ENCODE measurements around the gene SPRN. TPM values are rescaled to one million over a fixed set of nuclear protein-coding genes. Genes with fewer than 3 reads are reported as not detected.

SPRN gene
- total and polyA plus RNA-seq, 2 donors (not counting 1 experiment from before 2014, with no cell fraction given) = 0.33 to 1.2 TPM

GRCh38 chr10:133457100-133457841 lies 32.8 kb upstream of the SPRN start:
- Histone ChIP-seq H3K27ac (ENCODE audit: insufficient read depth, low read length) (no peak overlapping the region), H2AFZ (ENCODE audit: low read length) (no peak overlapping the region)
- no peak for DNase-seq (ENCODE audit: low read depth in 2 of 2)

GRCh38 chr10:133456041-133456951 lies 31.9 kb upstream of the SPRN start:
- H4K20me1 ChIP-seq (ENCODE audit: control insufficient read depth, extremely low read depth, insufficient read depth, low read length) = no peaks in the 10 kb centered on the region
- H3K9ac ChIP-seq (ENCODE audit: insufficient read depth, low read length) = no peak overlapping the region
- H3K27ac ChIP-seq (ENCODE audit: insufficient read depth, low read length) = no peak overlapping the region
- no peak for TF ChIP-seq CTCF (conservative IDR thresholded peaks at IDR 0.05 in 1 of 2, IDR thresholded peaks at IDR 0.05 in 1 of 2; ENCODE audit: low read depth in 1 of 2, low read length in 2 of 2)
- no peak for TF ChIP-seq EZH2 (IDR thresholded peaks at IDR 0.05; ENCODE audit: low read length, missing control alignments)
- H3K27me3 ChIP-seq (ENCODE audit: control insufficient read depth, insufficient read depth, low read length) = no peaks in the 10 kb centered on the region
- no peak for DNase-seq (ENCODE audit: low read depth in 2 of 2)
- no peaks in the 10 kb centered on the region for H3K4me1 ChIP-seq (ENCODE audit: control insufficient read depth, extremely low read depth, insufficient read depth, low read length)
- no peak overlapping the region for H3K4me2 ChIP-seq (ENCODE audit: extremely low read depth, insufficient read depth, low read length)
- H3K4me3 ChIP-seq (replicated peaks in 1 of 4; ENCODE audit: control extremely low read depth in 1 of 4, insufficient read depth in 1 of 4, low read depth in 3 of 4, low read length in 4 of 4) = no peak overlapping the region
- no peaks in the 10 kb centered on the region for H3K36me3 ChIP-seq (ENCODE audit: control insufficient read depth, insufficient read depth, low read length)
- no peaks in the 10 kb centered on the region for H3K9me3 ChIP-seq (ENCODE audit: control insufficient read depth, insufficient read depth, low read depth, low read length)
- H2AFZ ChIP-seq (ENCODE audit: low read length) = no peak overlapping the region
- H3K79me2 ChIP-seq (ENCODE audit: control insufficient read depth, insufficient read depth, low read length) = no peaks in the 10 kb centered on the region

More at GRCh38 chr10:133457100-133457841, 32.8 kb upstream of the SPRN start:
- H3K27me3 ChIP-seq (ENCODE audit: control insufficient read depth, insufficient read depth, low read length) = no peaks in the 10 kb centered on the region
- no peaks in the 10 kb centered on the region for H3K36me3 ChIP-seq (ENCODE audit: control insufficient read depth, insufficient read depth, low read length)
- H3K4me2 ChIP-seq (ENCODE audit: extremely low read depth, insufficient read depth, low read length) = no peak overlapping the region
- no peak overlapping the region for H3K9ac ChIP-seq (ENCODE audit: insufficient read depth, low read length)
- TF ChIP-seq EZH2 (IDR thresholded peaks at IDR 0.05; ENCODE audit: low read length, missing control alignments) (no peak), CTCF (conservative IDR thresholded peaks at IDR 0.05 in 1 of 2, IDR thresholded peaks at IDR 0.05 in 1 of 2; ENCODE audit: low read depth in 1 of 2, low read length in 2 of 2) (no peak)
- no peaks in the 10 kb centered on the region for H4K20me1 ChIP-seq (ENCODE audit: control insufficient read depth, extremely low read depth, insufficient read depth, low read length)
- no peaks in the 10 kb centered on the region for H3K79me2 ChIP-seq (ENCODE audit: control insufficient read depth, insufficient read depth, low read length)
- no peaks in the 10 kb centered on the region for H3K9me3 ChIP-seq (ENCODE audit: control insufficient read depth, insufficient read depth, low read depth, low read length)
- H3K4me1 ChIP-seq (ENCODE audit: control insufficient read depth, extremely low read depth, insufficient read depth, low read length) = no peaks in the 10 kb centered on the region
- no peak overlapping the region for H3K4me3 ChIP-seq (replicated peaks in 1 of 4; ENCODE audit: control extremely low read depth in 1 of 4, insufficient read depth in 1 of 4, low read depth in 3 of 4, low read length in 4 of 4)

GRCh38 chr10:133455611-133456031 lies 31.2 kb upstream of the SPRN start:
- Histone ChIP-seq H3K9me3 (ENCODE audit: control insufficient read depth, insufficient read depth, low read depth, low read length) (no peaks in the 10 kb centered on the region), H3K9ac (ENCODE audit: insufficient read depth, low read length) (no peak overlapping the region), H3K79me2 (ENCODE audit: control insufficient read depth, insufficient read depth, low read length) (no peaks in the 10 kb centered on the region), H2AFZ (ENCODE audit: low read length) (no peak overlapping the region), H3K27ac (ENCODE audit: insufficient read depth, low read length) (no peak overlapping the region), H3K27me3 (ENCODE audit: control insufficient read depth, insufficient read depth, low read length) (no peaks in the 10 kb centered on the region), H3K4me3 (replicated peaks in 1 of 4; ENCODE audit: control extremely low read depth in 1 of 4, insufficient read depth in 1 of 4, low read depth in 3 of 4, low read length in 4 of 4) (no peak overlapping the region), H4K20me1 (ENCODE audit: control insufficient read depth, extremely low read depth, insufficient read depth, low read length) (no peaks in the 10 kb centered on the region), H3K4me1 (ENCODE audit: control insufficient read depth, extremely low read depth, insufficient read depth, low read length) (no peaks in the 10 kb centered on the region), H3K4me2 (ENCODE audit: extremely low read depth, insufficient read depth, low read length) (no peak overlapping the region), H3K36me3 (ENCODE audit: control insufficient read depth, insufficient read depth, low read length) (no peaks in the 10 kb centered on the region)
- TF ChIP-seq EZH2 (IDR thresholded peaks at IDR 0.05; ENCODE audit: low read length, missing control alignments) (no peak), CTCF (conservative IDR thresholded peaks at IDR 0.05 in 1 of 2, IDR thresholded peaks at IDR 0.05 in 1 of 2; ENCODE audit: low read depth in 1 of 2, low read length in 2 of 2) (no peak)
- DNase-seq (ENCODE audit: low read depth in 2 of 2) = no peak
